H1 (cell line): ENCODE measurements around the gene FAAH. TPM values are rescaled to one million over a fixed set of nuclear protein-coding genes. Genes with fewer than 3 reads are reported as not detected.
A peak's percentile ranks its signal among the peaks of the same experiment; 100 is the strongest.

Experiments used
- CTCF ChIA-PET: fragments of 300-600 bp; sonication (Branson Sonifier 250); formaldehyde crosslinking; loops from one replicate; lab custom pipeline; 2021; ENCODE audit not compliant: partially characterized antibody; lab: Charles Lee
- POLR2A ChIA-PET: fragments of 300-600 bp; sonication (Branson Sonifier 250); formaldehyde crosslinking; loops from one replicate; lab custom pipeline; 2021; ENCODE audit warnings: inconsistent platforms; ENCODE audit not compliant: partially characterized antibody; lab: Charles Lee
- DNase-seq, 2 experiments: peaks; one replicate each; pipeline versions ENCODE4 v3.0.0 to v3.0.0-alpha.2; 2010 to 2022; ENCODE audit warnings: low spot score in 2 of 2, low read depth in 1 of 2, mixed read lengths in 1 of 2
- FAIRE-seq: peaks from 2 replicates; lab custom pipeline; 2011; peaks lifted over from hg19 to GRCh38; lab: Jason Lieb, UNC
- H2AFZ ChIP-seq: 2 replicates; pipeline ENCODE4 v1.8.1; 2012; ENCODE audit warnings: low read length, inconsistent platforms
- H2AK5ac ChIP-seq: 2 replicates; pipeline ENCODE4 v1.6.1; 2013; ENCODE audit warnings: low read depth, low read length
- H2BK120ac ChIP-seq: replicated peaks from 2 replicates; pipeline ENCODE3; 2013; ENCODE audit warnings: low read depth, low read length, inconsistent platforms
- H2BK12ac ChIP-seq: 2 replicates; pipeline ENCODE4 v1.6.1; 2013; ENCODE audit warnings: low read depth, low read length
- H2BK15ac ChIP-seq: 2 replicates; pipeline ENCODE4 v1.6.1; 2013; ENCODE audit warnings: low read length
- H2BK20ac ChIP-seq: 2 replicates; pipeline ENCODE4 v1.6.1; 2013; ENCODE audit warnings: low read length
- H2BK5ac ChIP-seq: 2 replicates; pipeline ENCODE4 v1.6.1; 2013; ENCODE audit warnings: low read depth, low read length
- H3K14ac ChIP-seq: 2 replicates; pipeline ENCODE4 v1.6.1; 2013; ENCODE audit warnings: inconsistent platforms; ENCODE audit not compliant: insufficient read length
- H3K18ac ChIP-seq: 2 replicates; pipeline ENCODE4 v1.6.1; 2013; ENCODE audit warnings: low read length; ENCODE audit errors: extremely low read depth
- H3K23ac ChIP-seq: 2 replicates; pipeline ENCODE4 v1.6.1; 2013; ENCODE audit warnings: inconsistent platforms; ENCODE audit not compliant: insufficient read length
- H3K23me2 ChIP-seq: 2 replicates; pipeline ENCODE4 v1.6.1; 2013; ENCODE audit warnings: low read depth, low read length
- H3K27ac ChIP-seq: 2 replicates; pipeline ENCODE4 v1.6.1; 2011; ENCODE audit warnings: low read depth, low read length, inconsistent platforms
- H3K27me3 ChIP-seq, 4 experiments: replicated peaks in 1 of 4; 1 replicate in 1 of 4; 2 replicates in 3 of 4; pipeline versions ENCODE4 v1.6.1 to v1.8.1; 2011 to 2013; ENCODE audit warnings: low read length in 3 of 4, mild to moderate bottlenecking in 3 of 4, inconsistent platforms in 2 of 4, mixed read lengths in 2 of 4, moderate library complexity in 1 of 4; ENCODE audit not compliant: control insufficient read depth in 3 of 4, insufficient read depth in 3 of 4; ENCODE audit errors: extremely low read depth in 1 of 4
- H3K36me3 ChIP-seq, 4 experiments: 2 replicates each; pipeline versions ENCODE4 v1.6.1 to v1.8.1; 2011 to 2013; ENCODE audit warnings: mild to moderate bottlenecking in 4 of 4, low read length in 3 of 4, moderate library complexity in 2 of 4, control low read depth in 1 of 4, inconsistent platforms in 1 of 4; ENCODE audit not compliant: insufficient read depth in 4 of 4, control insufficient read depth in 2 of 4
- H3K4ac ChIP-seq: replicated peaks from 2 replicates; pipeline ENCODE3; 2013; ENCODE audit warnings: low read length, low read depth, mixed read lengths, inconsistent platforms; ENCODE audit not compliant: insufficient read length
- H3K4me1 ChIP-seq, 4 experiments: replicated peaks in 1 of 4; 1 replicate in 1 of 4; 2 replicates in 3 of 4; pipeline versions ENCODE4 v1.6.1 to v1.8.1; 2011 to 2013; ENCODE audit warnings: low read length in 3 of 4, inconsistent platforms in 2 of 4, mixed read lengths in 1 of 4; ENCODE audit not compliant: insufficient read depth in 4 of 4, control insufficient read depth in 3 of 4
- H3K4me2 ChIP-seq, 2 experiments: 2 replicates each; pipeline versions ENCODE4 v1.6.1 to v1.8.1; 2011 to 2013; ENCODE audit warnings: low read depth in 2 of 2, low read length in 2 of 2, control low read depth in 1 of 2, inconsistent platforms in 1 of 2, mild to moderate bottlenecking in 1 of 2; ENCODE audit not compliant: insufficient read depth in 1 of 2
- H3K4me3 ChIP-seq, 4 experiments: fragments of 200-600, 300-600 bp in 1 of 4; sonication (generic), shearing (Covaris generic), sonication (Bioruptor Twin) in 1 of 4; 2 replicates each; pipeline versions ENCODE4 v1.5.1 to v1.8.1; 2011 to 2016; ENCODE audit warnings: low read length in 4 of 4, low read depth in 3 of 4, control low read depth in 2 of 4, inconsistent platforms in 2 of 4, mild to moderate bottlenecking in 2 of 4, mixed read lengths in 1 of 4, moderate library complexity in 1 of 4; ENCODE audit not compliant: insufficient read depth in 2 of 4; ENCODE audit errors: extremely low read depth in 1 of 4
- H3K56ac ChIP-seq: replicated peaks from 2 replicates; pipeline ENCODE3; 2013; ENCODE audit warnings: low read depth, mild to moderate bottlenecking, mixed read lengths, low read length, inconsistent platforms; ENCODE audit not compliant: insufficient read length
- H3K79me1 ChIP-seq: 2 replicates; pipeline ENCODE4 v1.6.1; 2013; ENCODE audit warnings: low read depth, low read length, control low read depth
- H3K79me2 ChIP-seq, 2 experiments: 2 replicates each; pipeline versions ENCODE4 v1.6.1 to v1.8.1; 2012 to 2013; ENCODE audit warnings: low read length in 2 of 2, mild to moderate bottlenecking in 2 of 2, inconsistent platforms in 1 of 2; ENCODE audit not compliant: insufficient read depth in 2 of 2, control insufficient read depth in 1 of 2
- H3K9ac ChIP-seq, 4 experiments: replicated peaks in 1 of 4; 1 replicate in 1 of 4; 2 replicates in 3 of 4; pipeline versions ENCODE4 v1.6.1 to v1.8.1; 2011 to 2013; ENCODE audit warnings: low read depth in 3 of 4, low read length in 3 of 4, control low read depth in 2 of 4, mild to moderate bottlenecking in 2 of 4, moderate library complexity in 2 of 4, inconsistent platforms in 1 of 4; ENCODE audit errors: extremely low read depth in 1 of 4
- H3K9me3 ChIP-seq, 2 experiments: 2 replicates each; pipeline versions ENCODE4 v1.6.1 to v1.8.1; 2012 to 2013; ENCODE audit warnings: mild to moderate bottlenecking in 2 of 2, moderate library complexity in 2 of 2, control low read depth in 1 of 2, inconsistent platforms in 1 of 2, low read depth in 1 of 2, low read length in 1 of 2, mixed read lengths in 1 of 2; ENCODE audit not compliant: insufficient read depth in 2 of 2
- H4K20me1 ChIP-seq, 2 experiments: replicated peaks in 1 of 2; 2 replicates each; pipeline versions ENCODE3 to v1.8.1; 2011 to 2013; ENCODE audit warnings: inconsistent platforms in 2 of 2, low read length in 2 of 2, mild to moderate bottlenecking in 1 of 2; ENCODE audit not compliant: insufficient read depth in 2 of 2, control insufficient read depth in 1 of 2
- H4K5ac ChIP-seq: 2 replicates; pipeline ENCODE4 v1.6.1; 2013; ENCODE audit warnings: low read length, low read depth, mixed read lengths, inconsistent platforms; ENCODE audit not compliant: insufficient read length
- H4K8ac ChIP-seq: 2 replicates; pipeline ENCODE4 v1.8.0; 2013; ENCODE audit warnings: mild to moderate bottlenecking, moderate library complexity, low read length, inconsistent platforms; ENCODE audit not compliant: insufficient read depth; ENCODE audit errors: extremely low read depth
- H4K91ac ChIP-seq: replicated peaks from 2 replicates; pipeline ENCODE3; 2013; ENCODE audit warnings: low read length, mixed read lengths, inconsistent platforms; ENCODE audit not compliant: insufficient read length
- ATF3 ChIP-seq: IDR thresholded peaks from 2 replicates; pipeline ENCODE4 v1.6.1; 2011; ENCODE audit warnings: low read depth, mild to moderate bottlenecking, low read length; ENCODE audit not compliant: insufficient read depth
- CEBPB ChIP-seq: IDR thresholded peaks from 2 replicates; pipeline ENCODE4 v1.6.1; 2012; ENCODE audit warnings: low read depth, low read length
- FOSL1 ChIP-seq: IDR thresholded peaks from 2 replicates; pipeline ENCODE4 v1.6.1; 2011; ENCODE audit warnings: mild to moderate bottlenecking, low read depth, low read length, moderate library complexity; ENCODE audit not compliant: insufficient read depth
- SIRT6 ChIP-seq: IDR thresholded peaks from one replicate; pipeline ENCODE4 v1.7.1; 2012; ENCODE audit warnings: low read length, inconsistent platforms
- WGBS, 2 experiments: shearing (Covaris generic) in 1 of 2; methylation state at CpG; one replicate each; pipeline versions ENCODE4 v1.1.6 to v1.1.7; 2013 to 2015; ENCODE audit warnings: low lambda C conversion rate in 2 of 2, mixed read lengths in 2 of 2, inconsistent platforms in 1 of 2, low coverage in 1 of 2, missing lambda C conversion rate in 1 of 2; ENCODE audit not compliant: insufficient replicate concordance in 2 of 2, insufficient coverage in 1 of 2, insufficient read length in 1 of 2; ENCODE audit errors: extremely low coverage in 1 of 2, missing lambda C conversion rate in 1 of 2; 5-methylcytosine and 5-hydroxymethylcytosine counted together
- polyA plus RNA-seq, 7 experiments: library from polyadenylated mRNA; depleted of rRNA in 3 of 7; stranded (reverse) in 5 of 7; unstranded in 2 of 7; fragments of >200 nt in 5 of 7; fragments of 200-250 nt in 2 of 7; gene quantifications; 1 replicate in 5 of 7; 2 replicates in 1 of 7; 4 replicates in 1 of 7; pipeline versions ENCODE4 v1.2.1 to v1.2.3, GENCODE V29; 2011 to 2013; ENCODE audit warnings: missing spikeins in 2 of 7, mixed read lengths in 2 of 7
- total RNA-seq: library from RNA; stranded (reverse); fragmentation: NEBNext Ultra II Directional; extraction: Animal tissue kit (Norgen Biotek cat#: 25700); gene quantifications from 2 replicates; pipeline ENCODE4 v1.2.1, GENCODE V29; 2021

Gene FAAH
- total and polyA plus RNA-seq, 2 of the 8 experiments (the other 6 are each of a cell fraction or from before 2014, with no cell fraction given) = 41.2 to 47.3 TPM

- no peak overlapping the region for H3K4me2 ChIP-seq
- no peak overlapping the region for H2AFZ ChIP-seq
- H3K9me3 ChIP-seq = no peaks in the 10 kb centered on the region
- no peaks in the 10 kb centered on the region for H3K79me1 ChIP-seq
- no peak overlapping the region for H2BK120ac ChIP-seq
- TF ChIP-seq SIRT6 (no peak), FOSL1 (no peak), CEBPB (no peak), ATF3 (no peak)
- H4K8ac ChIP-seq = peak overlapping the region; percentile 80; the same call in 1 of the 2 replicates
- H3K4me3 ChIP-seq = no peak overlapping the region
- H4K20me1 ChIP-seq = peaks cover 0 to 2% of the 10 kb centered on the region in 2 experiments
- peaks cover 3 to 16% (median 4%) of the 10 kb centered on the region in 4 experiments; a peak in 5 of 8 replicates for H3K36me3 ChIP-seq
- FAIRE-seq = no peak
- CTCF ChIA-PET = interaction anchor here (0.9 to 25.3 kb wide), 6 partner anchors 9 to 123 kb away, joined by 3 to 513 read pairs (median 8); partner anchors contain the start of gene FAAH
- H3K4me1 ChIP-seq = peaks cover 5 to 23% (median 16%) of the 10 kb centered on the region in 4 experiments
- peak overlapping the region; percentile 79 for H4K91ac ChIP-seq
- no peaks in the 10 kb centered on the region for H3K27me3 ChIP-seq
- no peak overlapping the region for H4K5ac ChIP-seq
- peak overlapping the region; percentile 100; the same call in 1 of the 2 replicates for H2BK15ac ChIP-seq
- H3K23ac ChIP-seq = no peak overlapping the region
- H2BK12ac ChIP-seq = no peak overlapping the region
- peak overlapping the region; percentile 89 for H3K4ac ChIP-seq
- no peak overlapping the region for H3K27ac ChIP-seq
- H2BK20ac ChIP-seq = no peak overlapping the region
- POLR2A ChIA-PET = interaction anchor here (1.4 kb wide), 1 partner anchor 11 kb away, joined by 5 read pairs; the partner anchor contains the start of gene FAAH
- no peaks in the 10 kb centered on the region; the same call in 1 of the 2 replicates for H3K23me2 ChIP-seq
- no peak for DNase-seq
- no peak overlapping the region for H3K18ac ChIP-seq
- H3K9ac ChIP-seq = no peak overlapping the region
- H3K79me2 ChIP-seq = peaks cover 0 to 4% of the 10 kb centered on the region in 2 experiments; a peak in 1 of 4 replicates
- WGBS, 2 experiments = 88% methylated on average over 16 of the region's 17 CpGs; no CpG with 5 or more reads in 1 of the 2 experiments
- H2AK5ac ChIP-seq = peak overlapping the region; percentile 25; the same call in 1 of the 2 replicates
- H3K56ac ChIP-seq = no peak overlapping the region
- H3K14ac ChIP-seq = no peak overlapping the region
- H2BK5ac ChIP-seq = peak overlapping the region; percentile 86; the same call in 1 of the 2 replicates
Measured at GRCh38 chr1:46405724-46406123, 11.6 kb downstream of the FAAH start.
